Lung (tissue), 12 donors: ENCODE results near the gene FAM161B. TPM values are rescaled to one million over a fixed set of nuclear protein-coding genes. Genes with fewer than 3 reads are reported as not detected.

Experiments
- ATAC-seq: fragments of 200-7000 bp; cut with Tn5 transposase; one replicate; pipeline ENCODE4 v1.9.1; 2020; ENCODE audit warnings: moderate number of reproducible peaks; ENCODE audit not compliant: insufficient read depth, low FRiP score
- DNase-seq, 3 donors: peaks; one replicate each; pipeline ENCODE4 v3.0.0-alpha.2; 2013 to 2017
- H3K27ac ChIP-seq, 2 donors: one replicate each; pipeline ENCODE4 v1.5.1; 2013; ENCODE audit warnings: mild to moderate bottlenecking in 2 of 2, moderate library complexity in 2 of 2, control low read depth in 1 of 2, inconsistent platforms in 1 of 2, low read depth in 1 of 2, low read length in 1 of 2
- H3K27me3 ChIP-seq, 3 donors: one replicate each; pipeline ENCODE4 v1.5.1; 2013; ENCODE audit warnings: low read length in 2 of 3; ENCODE audit not compliant: control insufficient read depth in 3 of 3, insufficient read depth in 3 of 3
- H3K36me3 ChIP-seq, 4 donors: one replicate each; pipeline ENCODE4 v1.5.1; 2013; ENCODE audit warnings: low read length in 4 of 4, mild to moderate bottlenecking in 1 of 4, moderate library complexity in 1 of 4; ENCODE audit not compliant: control insufficient read depth in 4 of 4, insufficient read depth in 4 of 4
- H3K4me1 ChIP-seq, 5 donors: one replicate each; pipeline ENCODE4 v1.5.1; 2013; ENCODE audit warnings: low read length in 5 of 5, mild to moderate bottlenecking in 2 of 5, moderate library complexity in 1 of 5; ENCODE audit not compliant: control insufficient read depth in 5 of 5, insufficient read depth in 5 of 5
- H3K4me3 ChIP-seq: one replicate; pipeline ENCODE4 v1.5.1; 2013; ENCODE audit warnings: mild to moderate bottlenecking, control low read depth, moderate library complexity
- H3K9ac ChIP-seq, 2 donors: one replicate each; pipeline ENCODE4 v1.5.1; 2013; ENCODE audit warnings: low read length in 2 of 2, control low read depth in 1 of 2; ENCODE audit not compliant: insufficient read depth in 1 of 2
- H3K9me3 ChIP-seq, 4 donors: one replicate each; pipeline ENCODE4 v1.5.1; 2013; ENCODE audit warnings: low read length in 3 of 4, mild to moderate bottlenecking in 1 of 4, moderate library complexity in 1 of 4; ENCODE audit not compliant: control insufficient read depth in 4 of 4, insufficient read depth in 3 of 4
- WGBS, 2 donors: extraction: QIAGEN DNeasy Blood & Tissue Kit; methylation state at CpG; one replicate each; pipeline ENCODE4 v1.1.7; 2013; 5-methylcytosine and 5-hydroxymethylcytosine counted together
- polyA plus RNA-seq, 2 donors: library from polyadenylated mRNA; stranded (reverse); fragments of 200-250 nt; gene quantifications; one replicate each; pipeline ENCODE4 v1.2.1, GENCODE V29; 2013
- total RNA-seq, 2 donors: library from RNA; depleted of rRNA in 1 of 2; stranded (reverse); fragments of >200 nt in 1 of 2; gene quantifications; one replicate each; pipeline ENCODE4 v1.2.1, GENCODE V29; 2014 to 2021
- TF ChIP-seq, protein P1 (sequence below): IDR thresholded peaks from 2 replicates; pipeline ENCODE4 v1.5.1; 2012; ENCODE audit warnings: mild to moderate bottlenecking; ENCODE audit errors: control extremely low read depth, extremely low read depth
- donor health status: control.
- donor health status: control.
- donor health status: Bipolar disorder and iron deficiency.
- donor health status: healthy.
- donor health status: DM: yes; HTN: yes; CAD: no.

FAM161B gene
- total and polyA plus RNA-seq, 4 donors, result 1.9 to 9.7 (median 3.4) TPM

DNA sequence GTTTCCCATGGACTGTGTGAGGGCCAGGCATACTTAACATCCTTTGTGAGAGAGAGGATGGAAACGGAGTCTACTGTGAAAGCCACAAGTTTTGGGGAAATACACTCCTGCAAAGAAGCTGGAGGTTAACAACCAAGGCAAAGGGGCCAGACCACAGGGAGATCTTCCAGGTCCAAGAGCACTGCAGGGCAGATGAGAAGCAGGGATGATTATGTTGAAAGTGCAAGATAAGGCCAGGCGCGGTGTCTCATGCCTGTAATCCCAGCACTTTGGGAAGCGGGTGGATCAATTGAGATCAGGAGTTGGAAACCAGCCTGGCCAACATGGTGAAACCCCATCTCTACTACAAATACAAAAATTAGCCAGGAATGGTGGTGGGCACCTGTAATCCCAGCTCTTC is 15.3 kb upstream of the FAM161B start:
- no peaks in the 10 kb centered on the region for H3K9me3 ChIP-seq
- TF ChIP-seq, protein P1, sequence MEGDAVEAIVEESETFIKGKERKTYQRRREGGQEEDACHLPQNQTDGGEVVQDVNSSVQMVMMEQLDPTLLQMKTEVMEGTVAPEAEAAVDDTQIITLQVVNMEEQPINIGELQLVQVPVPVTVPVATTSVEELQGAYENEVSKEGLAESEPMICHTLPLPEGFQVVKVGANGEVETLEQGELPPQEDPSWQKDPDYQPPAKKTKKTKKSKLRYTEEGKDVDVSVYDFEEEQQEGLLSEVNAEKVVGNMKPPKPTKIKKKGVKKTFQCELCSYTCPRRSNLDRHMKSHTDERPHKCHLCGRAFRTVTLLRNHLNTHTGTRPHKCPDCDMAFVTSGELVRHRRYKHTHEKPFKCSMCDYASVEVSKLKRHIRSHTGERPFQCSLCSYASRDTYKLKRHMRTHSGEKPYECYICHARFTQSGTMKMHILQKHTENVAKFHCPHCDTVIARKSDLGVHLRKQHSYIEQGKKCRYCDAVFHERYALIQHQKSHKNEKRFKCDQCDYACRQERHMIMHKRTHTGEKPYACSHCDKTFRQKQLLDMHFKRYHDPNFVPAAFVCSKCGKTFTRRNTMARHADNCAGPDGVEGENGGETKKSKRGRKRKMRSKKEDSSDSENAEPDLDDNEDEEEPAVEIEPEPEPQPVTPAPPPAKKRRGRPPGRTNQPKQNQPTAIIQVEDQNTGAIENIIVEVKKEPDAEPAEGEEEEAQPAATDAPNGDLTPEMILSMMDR, result no peak
- H3K36me3 ChIP-seq, result peaks cover 14 to 40% (median 33%) of the 10 kb centered on the region in 4 donors
- DNase-seq (no peak), ATAC-seq (no peak)
- no peaks in the 10 kb centered on the region for H3K4me1 ChIP-seq
- WGBS, 2 donors, result 94 to 96% methylated on average over 4 of the region's 4 CpGs
- no peak overlapping the region for H3K27ac ChIP-seq
- no peak overlapping the region for H3K4me3 ChIP-seq
- no peaks in the 10 kb centered on the region for H3K27me3 ChIP-seq
- no peak overlapping the region for H3K9ac ChIP-seq

DNA sequence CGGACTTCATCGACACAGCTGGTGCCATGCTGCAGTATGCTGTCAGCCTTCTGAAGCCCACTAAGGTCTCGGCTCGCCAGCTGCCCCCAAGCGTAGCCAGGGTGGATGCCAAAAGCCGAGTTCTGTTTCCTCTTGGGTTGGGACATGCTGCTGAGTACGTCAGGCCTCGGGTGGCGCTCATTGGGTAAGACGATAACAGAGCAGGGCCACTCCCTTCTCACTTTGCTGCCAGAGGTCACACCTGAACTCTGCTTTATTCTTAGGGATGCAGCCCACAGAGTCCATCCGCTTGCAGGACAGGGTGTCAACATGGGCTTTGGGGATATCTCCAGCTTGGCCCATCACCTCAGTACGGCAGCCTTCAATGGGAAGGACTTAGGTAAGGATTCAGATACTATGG is 11.3 kb upstream of the FAM161B start:
- Histone ChIP-seq H3K27me3 (no peaks in the 10 kb centered on the region), H3K4me1 (no peaks in the 10 kb centered on the region), H3K9ac (no peak overlapping the region), H3K4me3 (no peak overlapping the region), H3K27ac (no peak overlapping the region), H3K36me3 (peaks cover 32 to 53% (median 42%) of the 10 kb centered on the region in 4 donors), H3K9me3 (no peaks in the 10 kb centered on the region)
- ATAC-seq, result no peak
- TF ChIP-seq, protein P1, result no peak
- no peak for DNase-seq
- WGBS, 2 donors, result 90 to 94% methylated on average over 12 of the region's 12 CpGs

DNA sequence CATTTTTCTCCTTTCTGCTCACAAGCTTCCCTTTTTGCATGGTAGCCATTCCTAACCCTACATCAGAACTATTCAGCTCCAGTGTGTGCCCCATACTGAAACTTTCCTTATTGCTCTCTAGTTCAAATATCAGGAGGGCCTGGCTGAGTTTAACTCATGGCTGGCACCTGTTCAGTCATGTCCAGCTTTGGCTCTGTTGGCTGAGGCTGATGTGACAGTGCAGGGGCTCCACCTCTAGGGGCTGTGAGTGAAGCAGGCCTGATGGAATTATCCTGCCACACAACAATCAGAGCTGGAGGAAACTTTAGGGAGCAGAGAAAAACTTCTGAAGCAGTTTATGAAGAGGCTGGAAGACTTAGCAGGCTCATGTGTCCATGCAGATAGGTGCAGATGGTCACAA is 8.7 kb upstream of the FAM161B start:
- Histone ChIP-seq H3K4me3 (no peak overlapping the region), H3K9me3 (no peaks in the 10 kb centered on the region), H3K9ac (no peak overlapping the region), H3K4me1 (no peaks in the 10 kb centered on the region), H3K27me3 (no peaks in the 10 kb centered on the region), H3K27ac (no peak overlapping the region), H3K36me3 (peaks cover 43 to 56% (median 50%) of the 10 kb centered on the region in 4 donors)
- DNase-seq (no peak), ATAC-seq (no peak)
- TF ChIP-seq, protein P1, result no peak

DNA sequence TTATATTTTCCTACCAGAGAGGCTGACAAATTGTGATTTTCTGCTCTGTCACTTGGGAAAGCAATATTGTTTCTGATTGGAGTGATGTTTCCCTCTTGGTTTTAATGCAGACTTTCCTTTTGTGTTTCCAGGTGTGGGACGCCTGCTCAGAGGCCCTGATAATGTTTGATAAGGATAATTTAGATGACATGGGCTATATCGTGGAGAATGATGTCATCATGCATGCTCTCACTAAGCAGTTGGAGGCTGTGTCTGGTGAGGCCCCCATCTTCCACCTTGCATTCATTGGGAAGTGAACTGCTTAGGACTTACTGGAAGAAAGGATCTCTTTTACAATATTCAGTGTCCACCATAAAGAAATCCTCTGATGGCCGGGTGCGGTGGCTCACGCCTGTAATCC is 5.8 kb upstream of the FAM161B start:
- no peaks in the 10 kb centered on the region for H3K27me3 ChIP-seq
- DNase-seq (no peak), ATAC-seq (no peak)
- TF ChIP-seq, protein P1, result no peak
- 92 to 96% methylated on average over 5 of the region's 5 CpGs for WGBS, 2 donors
- H3K4me1 ChIP-seq, result peaks cover 3 to 9% (median 3%) of the 10 kb centered on the region in 5 donors
- no peak overlapping the region for H3K9ac ChIP-seq
- H3K36me3 ChIP-seq, result peaks cover 35 to 44% (median 35%) of the 10 kb centered on the region in 4 donors
- H3K27ac ChIP-seq, result no peak overlapping the region
- H3K4me3 ChIP-seq, result no peak overlapping the region
- H3K9me3 ChIP-seq, result no peaks in the 10 kb centered on the region
